Measurements from ENCODE around the gene GAS6.
A peak's percentile ranks its signal among the peaks of the same experiment; 100 is the strongest.

Gene GAS6

DNA sequence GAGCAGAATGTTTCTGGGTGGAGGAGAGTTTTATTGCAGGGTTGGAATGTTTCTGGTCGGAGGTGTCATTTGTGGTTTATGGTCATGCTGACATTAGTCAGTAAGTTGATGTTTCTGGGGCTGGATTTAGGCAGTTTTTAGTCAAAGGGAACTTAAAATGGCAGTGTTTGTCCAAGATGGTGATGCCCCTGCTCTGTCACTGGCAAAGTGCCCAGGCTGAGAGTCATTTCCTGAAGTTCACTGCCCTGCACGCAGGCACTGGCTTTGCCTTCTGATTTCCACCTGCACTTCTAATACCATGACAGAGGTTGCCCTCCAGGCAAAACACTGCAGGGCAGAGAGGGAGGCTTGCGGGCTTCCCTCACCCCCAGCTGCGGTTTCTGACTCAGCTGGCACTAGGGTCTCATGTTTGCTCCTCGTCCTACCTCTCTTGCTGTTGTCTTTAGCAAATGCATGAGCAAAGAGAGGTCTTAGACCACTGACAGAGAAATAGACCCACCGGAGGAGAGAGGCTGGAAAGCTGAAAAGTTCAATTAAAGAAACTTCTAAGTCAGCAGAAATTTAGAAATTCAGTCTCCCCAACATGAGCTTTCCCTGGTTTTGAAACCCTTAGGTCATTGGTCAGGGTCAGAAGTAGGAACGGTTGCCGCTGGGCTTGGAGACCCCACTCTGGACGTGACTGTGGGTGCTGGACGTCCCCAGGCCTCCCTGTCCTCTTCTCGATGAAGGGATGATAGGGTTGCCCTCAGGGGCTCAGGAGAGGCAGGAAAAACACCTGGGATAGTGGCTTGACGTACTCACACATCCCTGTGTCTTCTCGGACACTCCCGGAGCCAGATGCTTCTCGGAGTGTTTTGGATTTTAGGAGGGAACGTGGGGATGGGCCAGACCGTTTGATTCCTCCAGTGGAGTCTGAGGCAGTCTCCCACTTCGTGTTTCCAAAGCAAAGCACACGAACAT is 78.5 kb downstream of the GAS6 start:
- in situ Hi-C loops (cut with MboI; ENCODE audit: low sequenced_read_pairs), result no loop called here
- Histone ChIP-seq H3K9me3 (no peaks in the 10 kb centered on the region; the same call in 1 of the 2 replicates), H3K4me3 (no peak overlapping the region), H3K27me3 (ENCODE audit: low read depth) (peaks cover 29% of the 10 kb centered on the region), H3K4me1 (no peaks in the 10 kb centered on the region), H3K36me3 (replicated peaks) (no peaks in the 10 kb centered on the region)
- DNase-seq (ENCODE audit: low spot score in 2 of 2), result no peak

- no peaks in the 10 kb centered on the region for H3K36me3 ChIP-seq (replicated peaks)
- no peak for DNase-seq (ENCODE audit: low spot score in 2 of 2)
- H3K27me3 ChIP-seq (ENCODE audit: low read depth), result peaks cover 33% of the 10 kb centered on the region
- H3K4me1 ChIP-seq, result no peaks in the 10 kb centered on the region
- in situ Hi-C loops (cut with MboI; ENCODE audit: low sequenced_read_pairs), result no loop called here
- no peak overlapping the region for H3K4me3 ChIP-seq
- no peaks in the 10 kb centered on the region; the same call in 1 of the 2 replicates for H3K9me3 ChIP-seq
Measured at GRCh38 chr13:113784645-113785024, 79.2 kb downstream of the GAS6 start.

DNA sequence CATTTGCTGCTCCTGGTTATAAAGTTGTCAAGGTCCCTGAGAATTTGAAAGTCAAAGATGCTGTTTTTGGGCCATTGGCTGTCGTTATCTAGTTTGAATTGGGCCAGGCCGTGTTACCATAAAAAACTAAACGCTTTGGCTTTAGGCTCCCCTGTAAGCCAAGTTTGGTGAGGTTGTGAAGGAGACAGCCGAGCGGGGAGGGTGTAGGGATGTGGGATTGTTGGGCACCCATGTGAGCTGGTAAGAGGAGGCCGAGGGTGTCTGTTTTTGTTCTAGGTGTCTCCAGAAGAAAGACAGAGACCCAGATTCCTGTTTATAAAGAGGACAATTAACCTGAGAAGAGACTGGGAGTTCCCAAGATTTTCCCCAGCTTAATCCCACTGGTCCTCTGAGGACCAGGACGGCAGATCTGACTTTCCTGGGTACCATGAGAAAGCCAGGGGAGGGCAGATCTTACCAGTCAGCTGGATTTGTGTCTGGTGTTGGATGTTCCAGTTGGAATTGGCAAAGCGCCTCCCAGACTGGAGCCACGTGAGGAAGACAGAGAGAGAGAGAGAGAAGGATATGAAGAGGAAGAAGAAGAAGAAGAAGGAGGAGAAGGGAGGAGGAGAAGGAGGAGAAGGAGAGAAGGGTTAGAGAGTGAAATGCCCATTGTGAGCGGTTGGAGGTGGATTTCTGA is 79.8 kb downstream of the GAS6 start:
- in situ Hi-C loops (cut with MboI; ENCODE audit: low sequenced_read_pairs), result no loop called here

GRCh38 chr13:113783200-113783881 is 80.5 kb downstream of the GAS6 start:
- in situ Hi-C loops (cut with MboI; ENCODE audit: low sequenced_read_pairs), result no loop called here
- no peaks in the 10 kb centered on the region for H3K36me3 ChIP-seq (replicated peaks)
- H3K4me3 ChIP-seq, result no peak overlapping the region
- H3K4me1 ChIP-seq, result no peaks in the 10 kb centered on the region
- peaks cover 34% of the 10 kb centered on the region for H3K27me3 ChIP-seq (ENCODE audit: low read depth)
- no peaks in the 10 kb centered on the region; the same call in 1 of the 2 replicates for H3K9me3 ChIP-seq
- no peak for DNase-seq (ENCODE audit: low spot score in 2 of 2)

More for the DNA sequence above, 79.8 kb downstream of the GAS6 start:
- H3K36me3 ChIP-seq (replicated peaks), result no peaks in the 10 kb centered on the region
- no peak overlapping the region for H3K4me3 ChIP-seq
- no peaks in the 10 kb centered on the region; the same call in 1 of the 2 replicates for H3K9me3 ChIP-seq
- no peak for DNase-seq (ENCODE audit: low spot score in 2 of 2)
- peaks cover 34% of the 10 kb centered on the region for H3K27me3 ChIP-seq (ENCODE audit: low read depth)
- no peaks in the 10 kb centered on the region for H3K4me1 ChIP-seq

DNA sequence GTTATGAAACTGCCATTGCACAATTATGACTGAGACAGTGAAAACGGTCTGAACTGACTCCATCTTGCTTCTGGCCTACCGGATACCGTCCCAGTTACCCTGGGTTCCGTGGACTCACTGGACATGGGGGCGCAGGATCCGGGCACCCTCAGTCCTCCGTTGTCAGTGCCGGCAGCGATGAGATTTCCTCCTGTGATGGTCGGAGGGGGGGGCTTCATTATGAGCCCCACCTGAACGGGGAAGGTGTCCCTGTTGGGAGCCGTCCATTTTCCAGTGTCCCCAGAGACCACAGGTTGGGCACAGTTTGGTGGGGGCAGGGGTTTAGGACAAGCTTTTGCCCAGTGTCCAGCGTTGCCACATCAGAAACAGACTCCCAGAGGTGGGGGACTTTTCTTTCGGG is 81.4 kb downstream of the GAS6 start:
- Histone ChIP-seq H3K4me1 (no peaks in the 10 kb centered on the region), H3K36me3 (replicated peaks) (no peaks in the 10 kb centered on the region), H3K27me3 (ENCODE audit: low read depth) (peaks cover 34% of the 10 kb centered on the region), H3K9me3 (no peaks in the 10 kb centered on the region; the same call in 1 of the 2 replicates), H3K4me3 (no peak overlapping the region)
- in situ Hi-C loops (cut with MboI; ENCODE audit: low sequenced_read_pairs), result no loop called here
- no peak for DNase-seq (ENCODE audit: low spot score in 2 of 2)

DNA sequence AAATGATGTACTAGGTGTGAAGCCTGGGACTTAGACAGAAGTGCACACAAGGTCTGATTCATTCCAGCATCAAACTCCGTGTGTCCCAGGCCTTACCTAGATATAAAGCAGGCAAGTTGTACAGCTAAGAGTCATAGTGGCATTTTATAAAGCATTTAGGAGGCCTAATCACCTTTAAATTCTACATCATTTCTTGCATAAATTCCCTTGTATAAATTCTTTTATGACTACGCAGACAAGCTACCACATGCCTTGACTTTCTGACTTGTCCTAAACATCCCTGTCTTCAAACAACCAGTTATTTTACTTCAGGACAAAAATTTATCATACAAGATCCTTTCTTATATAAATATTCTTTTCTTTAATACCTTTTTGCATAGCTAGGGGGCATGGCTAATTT is 82.3 kb downstream of the GAS6 start:
- H3K4me3 ChIP-seq, result no peak overlapping the region
- in situ Hi-C loops (cut with MboI; ENCODE audit: low sequenced_read_pairs), result no loop called here
- H3K4me1 ChIP-seq, result no peaks in the 10 kb centered on the region
- H3K9me3 ChIP-seq, result no peaks in the 10 kb centered on the region; the same call in 1 of the 2 replicates
- no peak for DNase-seq (ENCODE audit: low spot score in 2 of 2)
- no peaks in the 10 kb centered on the region for H3K36me3 ChIP-seq (replicated peaks)
- peaks cover 34% of the 10 kb centered on the region for H3K27me3 ChIP-seq (ENCODE audit: low read depth)

GRCh38 chr13:113777311-113778260 is 86.3 kb downstream of the GAS6 start:
- in situ Hi-C loops (cut with MboI; ENCODE audit: low sequenced_read_pairs), result no loop called here
- Histone ChIP-seq H3K27me3 (ENCODE audit: low read depth) (peaks cover 20% of the 10 kb centered on the region), H3K36me3 (replicated peaks) (no peaks in the 10 kb centered on the region), H3K4me1 (no peaks in the 10 kb centered on the region), H3K9me3 (no peaks in the 10 kb centered on the region), H3K4me3 (no peak overlapping the region)
- DNase-seq (ENCODE audit: low spot score in 2 of 2), result peak in 1 of 2 experiments; percentile 50

DNA sequence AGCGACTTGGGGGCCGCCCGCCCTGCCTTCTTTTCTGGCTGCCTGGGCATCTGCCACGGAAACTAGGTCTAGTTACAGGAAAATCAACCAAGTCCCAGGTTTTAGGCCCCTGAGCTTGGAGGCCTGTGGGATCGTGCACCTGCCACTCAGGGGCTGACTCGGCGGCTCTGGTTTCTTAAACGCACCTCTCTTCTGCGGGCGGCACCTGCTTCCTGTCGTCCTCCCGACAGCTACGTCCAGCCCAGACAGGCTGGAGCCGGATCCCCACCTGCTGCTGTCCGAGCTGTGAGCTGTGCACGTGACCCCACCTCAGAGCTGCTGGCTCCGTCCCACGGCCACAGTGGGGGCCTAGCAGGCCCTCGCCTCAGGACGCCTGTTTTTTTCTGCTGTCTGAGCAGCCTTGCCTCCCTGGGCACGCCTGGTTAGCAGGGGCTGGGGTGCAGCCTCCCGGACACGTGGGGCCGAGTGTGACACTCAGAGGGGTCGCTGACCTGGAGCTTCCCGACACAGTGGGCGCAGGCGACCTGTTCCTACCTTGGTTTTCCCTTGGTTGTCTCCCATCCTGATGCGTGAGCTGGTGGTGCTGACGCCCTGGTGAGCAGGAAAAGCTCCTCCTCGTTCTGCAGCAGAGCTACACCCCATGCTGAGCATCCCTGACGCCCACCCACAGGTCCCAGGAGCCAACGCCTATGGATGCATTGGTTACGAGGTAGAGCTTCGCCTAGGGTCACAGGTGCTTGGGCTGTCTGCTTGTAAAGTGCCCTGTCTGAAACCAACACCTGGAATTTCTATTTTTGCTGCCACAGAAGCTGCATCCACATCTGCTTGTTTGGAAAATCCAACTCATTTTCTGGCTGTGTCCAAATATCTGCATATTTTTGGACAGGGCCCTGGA is 87.4 kb downstream of the GAS6 start:
- Histone ChIP-seq H3K36me3 (replicated peaks) (no peaks in the 10 kb centered on the region), H3K4me1 (no peaks in the 10 kb centered on the region), H3K9me3 (no peaks in the 10 kb centered on the region), H3K4me3 (no peak overlapping the region), H3K27me3 (ENCODE audit: low read depth) (peaks cover 14% of the 10 kb centered on the region)
- in situ Hi-C loops (cut with MboI; ENCODE audit: low sequenced_read_pairs), result no loop called here
- DNase-seq (ENCODE audit: low spot score in 2 of 2), result no peak

GRCh38 chr13:113775451-113776145 is 88.3 kb downstream of the GAS6 start:
- H3K9me3 ChIP-seq, result no peaks in the 10 kb centered on the region
- peaks cover 7% of the 10 kb centered on the region; the same call in 1 of the 2 replicates for H3K27me3 ChIP-seq (ENCODE audit: low read depth)
- DNase-seq (ENCODE audit: low spot score in 2 of 2), result no peak
- in situ Hi-C loops (cut with MboI; ENCODE audit: low sequenced_read_pairs), result no loop called here
- no peaks in the 10 kb centered on the region for H3K36me3 ChIP-seq (replicated peaks)
- H3K4me3 ChIP-seq, result no peak overlapping the region
- no peaks in the 10 kb centered on the region for H3K4me1 ChIP-seq

DNA sequence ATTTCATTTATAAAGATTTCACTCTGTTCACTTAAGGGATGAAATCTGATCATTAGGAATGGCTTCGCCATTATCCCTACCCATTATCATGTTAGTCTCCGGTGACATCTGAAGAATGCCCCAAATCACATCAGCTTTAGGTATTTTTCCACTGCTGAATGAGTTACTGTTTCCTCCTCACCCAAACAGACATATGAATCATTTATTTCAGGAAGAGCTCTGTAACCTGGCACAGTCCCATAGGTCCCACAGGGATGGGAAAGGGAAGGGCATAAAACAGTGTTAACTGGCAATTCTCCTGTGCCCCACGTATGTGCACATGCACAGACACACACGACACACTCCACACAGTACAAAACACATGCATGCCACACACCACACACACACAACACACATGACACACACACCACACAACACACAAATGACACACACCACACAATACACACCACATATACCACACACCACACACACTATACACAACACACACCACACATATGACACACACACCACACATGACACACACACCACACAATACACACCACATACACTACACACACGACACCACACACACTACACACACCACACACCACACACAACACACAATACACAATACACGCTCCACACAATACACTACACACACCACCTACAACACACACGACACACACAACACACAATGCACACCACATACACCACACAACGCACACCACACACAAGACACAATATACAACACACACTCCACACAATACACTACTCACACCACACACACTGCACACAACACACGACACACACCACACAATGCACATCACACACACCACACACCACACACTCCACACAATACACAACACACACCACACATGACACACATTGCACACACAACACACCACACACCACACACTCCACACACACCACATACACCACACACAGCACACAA is 89.4 kb downstream of the GAS6 start:
- no peaks in the 10 kb centered on the region for H3K27me3 ChIP-seq (ENCODE audit: low read depth)
- no peaks in the 10 kb centered on the region for H3K36me3 ChIP-seq (replicated peaks)
- H3K4me1 ChIP-seq, result no peaks in the 10 kb centered on the region
- no peak overlapping the region for H3K4me3 ChIP-seq
- no peaks in the 10 kb centered on the region for H3K9me3 ChIP-seq
- no peak for DNase-seq (ENCODE audit: low spot score in 2 of 2)
- in situ Hi-C loops (cut with MboI; ENCODE audit: low sequenced_read_pairs), result no loop called here

DNA sequence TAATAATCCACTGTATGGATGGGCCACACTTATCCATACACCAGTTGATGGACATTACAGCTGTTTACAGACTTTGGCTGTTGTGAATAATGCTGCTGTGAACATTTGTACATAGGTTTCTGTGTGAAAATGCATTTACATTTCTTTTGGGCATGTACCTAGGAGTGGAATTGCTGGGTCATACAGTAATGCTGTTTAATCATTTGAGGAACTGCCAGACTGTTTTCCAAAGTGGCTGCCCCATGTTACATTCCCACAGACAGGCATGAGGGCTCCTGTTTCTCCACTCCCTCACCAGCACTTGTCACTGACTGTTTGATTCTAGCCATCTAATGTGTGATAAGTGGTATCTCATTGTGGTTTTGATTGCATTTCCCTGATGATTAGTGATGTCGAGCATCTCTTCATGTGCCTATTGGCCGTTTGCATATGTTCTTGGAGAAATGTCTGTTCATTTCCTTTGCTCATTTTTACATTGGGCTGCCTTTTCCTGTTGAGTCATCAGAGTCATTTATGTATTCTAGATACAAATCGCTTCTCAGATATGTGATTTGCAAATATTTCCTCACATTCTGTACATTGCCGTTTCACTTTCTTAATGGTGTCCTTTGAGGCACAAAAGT is 92.1 kb downstream of the GAS6 start:
- Histone ChIP-seq H3K4me3 (no peak overlapping the region), H3K36me3 (replicated peaks) (no peaks in the 10 kb centered on the region), H3K9me3 (no peaks in the 10 kb centered on the region), H3K27me3 (ENCODE audit: low read depth) (no peaks in the 10 kb centered on the region), H3K4me1 (no peaks in the 10 kb centered on the region)
- in situ Hi-C loops (cut with MboI; ENCODE audit: low sequenced_read_pairs), result no loop called here
- no peak for DNase-seq (ENCODE audit: low spot score in 2 of 2)

All from HAP-1 (cell line).